ENCODE measurements around the gene ZC3H4.

Gene ZC3H4

GRCh38 chr19:47018923-47019322, 94.7 kb downstream of the ZC3H4 start:
- DNase-seq = no peak

All from NCI-H226 (cell line).